Gastrocnemius medialis (tissue), 4 donors: ENCODE measurements around the gene SAMD4A. TPM values are rescaled to one million over a fixed set of nuclear protein-coding genes. Genes with fewer than 3 reads are reported as not detected.
A peak's percentile ranks its signal among the peaks of the same experiment; 100 is the strongest.

Experiments
- ATAC-seq, 2 donors: fragments of 150-250 bp; one replicate each; pipeline ENCODE4 v1.9.1; 2016
- DNase-seq, 2 donors: peaks; one replicate each; pipeline ENCODE4 v3.0.0-alpha.2; 2019
- H3K27ac ChIP-seq, 4 donors: fragments of 200-600 bp; sonication (generic); 1 replicate in 1 of 4; 2 replicates in 3 of 4; pipeline ENCODE4 v1.5.1; 2016 to 2018; ENCODE audit warnings: mild to moderate bottlenecking in 2 of 4, moderate library complexity in 1 of 4
- H3K27me3 ChIP-seq, 3 donors: fragments of 200-600 bp; sonication (generic) in 2 of 3; 1 replicate in 1 of 3; 2 replicates in 2 of 3; pipeline versions ENCODE4 v1.5.1 to v1.6.0; 2016 to 2019; ENCODE audit warnings: mild to moderate bottlenecking in 1 of 3, moderate library complexity in 1 of 3
- H3K36me3 ChIP-seq, 2 donors: fragments of 200-600 bp; sonication (generic) in 1 of 2; one replicate each; pipeline ENCODE4 v1.5.1; 2017 to 2018
- H3K4me1 ChIP-seq, 2 donors: fragments of 200-600 bp; sonication (generic) in 1 of 2; one replicate each; pipeline ENCODE4 v1.5.1; 2016 to 2017; ENCODE audit warnings: mild to moderate bottlenecking in 2 of 2
- H3K4me3 ChIP-seq, 4 donors: fragments of 200-600 bp; sonication (generic) in 3 of 4; 1 replicate in 1 of 4; 2 replicates in 3 of 4; pipeline ENCODE4 v1.5.1; 2016 to 2019; ENCODE audit warnings: mild to moderate bottlenecking in 2 of 4
- H3K9me3 ChIP-seq, 3 donors: fragments of 200-600 bp; sonication (generic) in 2 of 3; 1 replicate in 1 of 3; 2 replicates in 2 of 3; pipeline ENCODE4 v1.5.1; 2016 to 2019
- POLR2A ChIP-seq, 2 donors: fragments of 450-650 bp; IDR thresholded peaks; one replicate each; pipeline ENCODE4 v1.6.1; 2017; ENCODE audit warnings: antibody characterized with exemption in 2 of 2, mild to moderate bottlenecking in 2 of 2, moderate library complexity in 2 of 2
- in situ Hi-C, 4 donors: fragments of 200-750 bp; cut with MboI; loops; one replicate each; pipeline versions ENCODE4 v1.15.0 to v1.8.0; 2017; ENCODE audit warnings: low sequenced_read_pairs in 4 of 4
- intact Hi-C: fragments of 100-400 bp; cut with DNase I; formaldehyde crosslinking; loops from one replicate; pipeline ENCODE4 v1.15.1; 2023; ENCODE audit warnings: low total_unique reads
- total RNA-seq, 4 donors: library from RNA; depleted of rRNA; stranded (reverse); fragments of >200 nt; gene quantifications; one replicate each; pipeline versions ENCODE4 v1.1.0 to v1.2.3, GENCODE V29; 2016
- TF ChIP-seq, protein P1 (sequence below), 5 experiments: fragments of 450-650 bp in 3 of 5; fragments of 200-600 bp in 2 of 5; sonication (generic) in 2 of 5; IDR thresholded peaks in 4 of 5; conservative IDR thresholded peaks in 1 of 5; 1 replicate in 4 of 5; 2 replicates in 1 of 5; pipeline ENCODE4 v1.5.1; 2016 to 2019; ENCODE audit warnings: antibody characterized with exemption in 5 of 5, mild to moderate bottlenecking in 3 of 5, moderate library complexity in 3 of 5

Gene SAMD4A
- total RNA-seq, 4 donors from 2014 or later, result 26.4 to 48.0 (median 42.2) TPM

DNA sequence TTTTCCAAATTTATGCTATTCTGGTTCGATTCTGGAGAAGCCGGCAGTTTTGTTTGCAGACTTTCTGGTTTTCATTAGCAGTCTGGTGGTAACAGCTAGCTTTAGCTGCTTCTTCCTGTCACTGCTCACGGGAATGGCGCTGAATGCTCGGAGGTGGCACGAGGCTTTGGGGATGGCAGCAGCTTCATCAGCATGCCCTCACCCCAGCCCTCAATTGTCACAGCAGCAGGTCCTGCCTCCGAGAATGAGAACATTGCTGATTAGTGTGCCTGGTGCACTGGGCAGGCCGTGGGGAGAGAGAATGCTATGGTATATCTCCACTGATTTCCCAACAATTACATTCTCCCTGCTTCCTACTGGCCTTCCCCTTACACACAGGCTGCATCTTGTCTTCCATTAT lies 73.6 kb downstream of the SAMD4A start:
- DNase-seq (no peak), ATAC-seq (no peak)
- peak overlapping the region in 1 of 4 donors; percentile 7 for H3K27ac ChIP-seq
- H3K4me1 ChIP-seq, result peaks cover 37 to 58% of the 10 kb centered on the region in 2 donors
- H3K36me3 ChIP-seq, result no peaks in the 10 kb centered on the region
- H3K9me3 ChIP-seq, result no peaks in the 10 kb centered on the region
- no peaks in the 10 kb centered on the region for H3K27me3 ChIP-seq
- no peak overlapping the region for H3K4me3 ChIP-seq
- intact Hi-C loops (no loop called here), in situ Hi-C loops (no loop called here)
- TF ChIP-seq, protein P1, sequence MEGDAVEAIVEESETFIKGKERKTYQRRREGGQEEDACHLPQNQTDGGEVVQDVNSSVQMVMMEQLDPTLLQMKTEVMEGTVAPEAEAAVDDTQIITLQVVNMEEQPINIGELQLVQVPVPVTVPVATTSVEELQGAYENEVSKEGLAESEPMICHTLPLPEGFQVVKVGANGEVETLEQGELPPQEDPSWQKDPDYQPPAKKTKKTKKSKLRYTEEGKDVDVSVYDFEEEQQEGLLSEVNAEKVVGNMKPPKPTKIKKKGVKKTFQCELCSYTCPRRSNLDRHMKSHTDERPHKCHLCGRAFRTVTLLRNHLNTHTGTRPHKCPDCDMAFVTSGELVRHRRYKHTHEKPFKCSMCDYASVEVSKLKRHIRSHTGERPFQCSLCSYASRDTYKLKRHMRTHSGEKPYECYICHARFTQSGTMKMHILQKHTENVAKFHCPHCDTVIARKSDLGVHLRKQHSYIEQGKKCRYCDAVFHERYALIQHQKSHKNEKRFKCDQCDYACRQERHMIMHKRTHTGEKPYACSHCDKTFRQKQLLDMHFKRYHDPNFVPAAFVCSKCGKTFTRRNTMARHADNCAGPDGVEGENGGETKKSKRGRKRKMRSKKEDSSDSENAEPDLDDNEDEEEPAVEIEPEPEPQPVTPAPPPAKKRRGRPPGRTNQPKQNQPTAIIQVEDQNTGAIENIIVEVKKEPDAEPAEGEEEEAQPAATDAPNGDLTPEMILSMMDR (IDR thresholded peaks at IDR 0.05 in 4 of 5, conservative IDR thresholded peaks at IDR 0.05 in 1 of 5), result no peak
- no peak for TF ChIP-seq POLR2A (IDR thresholded peaks at IDR 0.05)

DNA sequence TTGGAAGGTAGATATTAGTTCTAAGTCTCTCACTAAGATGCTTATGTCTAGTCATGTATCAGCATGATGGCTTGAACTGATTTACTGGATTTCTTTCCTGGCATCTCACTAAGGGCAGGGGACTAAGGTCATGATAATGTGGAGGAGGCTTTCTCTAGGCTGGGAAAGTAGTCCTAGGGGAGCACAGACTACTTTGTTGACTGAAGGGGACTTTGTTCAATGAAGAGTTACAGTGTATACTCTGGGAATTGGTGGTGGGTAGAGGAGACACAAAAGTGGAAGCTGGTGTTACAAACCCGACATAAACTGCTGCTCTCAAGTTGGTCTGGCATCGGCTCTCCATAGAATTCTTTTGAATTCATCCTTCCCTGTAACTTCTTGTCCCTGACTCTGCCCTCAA lies 75.2 kb downstream of the SAMD4A start:
- H3K4me1 ChIP-seq, result peaks cover 39 to 70% of the 10 kb centered on the region in 2 donors
- ATAC-seq (no peak), DNase-seq (no peak)
- peak overlapping the region in 2 of 4 donors; percentile 11 to 23 for H3K27ac ChIP-seq
- no peaks in the 10 kb centered on the region for H3K36me3 ChIP-seq
- H3K27me3 ChIP-seq, result no peaks in the 10 kb centered on the region
- in situ Hi-C loops, result no loop called here
- no peaks in the 10 kb centered on the region for H3K9me3 ChIP-seq
- intact Hi-C loops, result no loop called here
- no peak for TF ChIP-seq POLR2A (IDR thresholded peaks at IDR 0.05)
- TF ChIP-seq, protein P1 (IDR thresholded peaks at IDR 0.05 in 4 of 5, conservative IDR thresholded peaks at IDR 0.05 in 1 of 5), result no peak
- H3K4me3 ChIP-seq, result no peak overlapping the region

DNA sequence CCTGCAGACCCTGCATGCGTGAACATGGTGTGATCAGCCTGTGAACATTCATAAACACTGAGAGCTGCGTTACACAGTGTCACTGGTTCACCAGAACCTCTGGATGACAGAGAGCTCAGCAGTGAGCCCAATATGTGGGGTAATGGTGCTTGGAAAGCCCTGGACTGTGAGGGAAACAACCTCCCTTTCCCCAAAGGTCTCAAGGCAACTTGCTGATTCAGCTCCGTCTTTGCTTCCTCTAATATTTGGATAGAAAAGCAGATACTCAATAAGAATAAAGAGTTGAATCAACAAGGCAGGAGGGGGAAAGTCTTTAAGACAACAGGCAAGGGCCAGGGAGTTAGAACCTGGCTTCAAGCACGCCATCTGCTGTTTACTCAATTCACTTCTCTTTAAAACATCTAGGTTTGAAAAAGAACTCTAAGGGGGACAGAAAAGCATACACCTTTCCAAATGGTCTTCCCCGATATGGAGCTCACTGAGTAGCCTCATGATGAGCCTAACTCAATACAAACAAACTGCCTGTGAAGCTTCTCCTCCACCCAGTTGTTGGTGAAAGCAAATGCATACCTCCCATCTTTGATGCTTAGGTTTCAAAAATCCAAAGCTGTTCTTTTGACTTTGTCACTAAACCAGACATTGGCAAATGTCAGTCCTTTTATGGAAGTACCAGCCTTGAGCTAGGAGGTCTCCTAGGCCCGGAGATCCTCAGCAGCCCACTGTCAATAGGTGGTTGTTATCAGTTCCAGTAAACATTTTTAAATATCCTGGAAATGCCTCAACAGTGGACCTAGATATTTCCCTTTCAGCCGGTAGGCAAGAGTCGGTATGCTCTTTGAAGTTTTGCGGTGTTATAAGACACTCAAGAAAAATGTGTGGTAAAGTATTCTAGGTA lies 76.1 kb downstream of the SAMD4A start:
- intact Hi-C loops (no loop called here), in situ Hi-C loops (no loop called here)
- H3K4me3 ChIP-seq, result no peak overlapping the region
- H3K27me3 ChIP-seq, result no peaks in the 10 kb centered on the region
- no peaks in the 10 kb centered on the region for H3K9me3 ChIP-seq
- TF ChIP-seq, protein P1 (IDR thresholded peaks at IDR 0.05 in 4 of 5, conservative IDR thresholded peaks at IDR 0.05 in 1 of 5), result peak in 1 of 5 experiments; percentile 11
- no peak for TF ChIP-seq POLR2A (IDR thresholded peaks at IDR 0.05)
- peak in 1 of 2 donors; percentile 26 for ATAC-seq
- no peaks in the 10 kb centered on the region for H3K36me3 ChIP-seq
- DNase-seq, result no peak
- H3K27ac ChIP-seq, result peak overlapping the region; percentile 4 to 59 (median 42)
- peaks cover 44 to 69% of the 10 kb centered on the region in 2 donors for H3K4me1 ChIP-seq

DNA sequence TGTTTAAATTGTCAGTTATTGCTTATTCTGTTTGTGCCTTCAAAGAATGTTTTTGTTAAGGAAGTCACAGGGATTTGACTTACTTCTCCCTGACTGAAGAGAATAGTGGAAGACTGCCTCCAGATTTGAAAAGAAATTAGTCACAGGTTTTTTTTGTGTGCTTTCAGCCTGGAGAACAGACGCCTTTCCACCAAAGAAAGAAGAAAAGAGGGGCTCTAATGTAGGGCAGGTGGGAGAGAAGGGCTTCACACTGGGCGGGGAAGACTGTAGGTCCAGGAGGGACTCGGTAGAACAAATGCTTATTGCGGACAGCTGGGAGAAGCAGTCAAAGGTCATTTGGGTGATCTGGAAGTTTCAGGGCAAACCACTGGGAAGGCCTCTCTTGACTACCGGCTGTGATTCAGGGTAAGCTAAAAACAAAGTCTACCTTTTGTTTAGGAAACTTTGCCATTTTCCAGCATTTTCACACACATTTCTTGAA lies 76.8 kb downstream of the SAMD4A start:
- Histone ChIP-seq H3K4me1 (peaks cover 47 to 71% of the 10 kb centered on the region in 2 donors), H3K27me3 (no peaks in the 10 kb centered on the region), H3K36me3 (no peaks in the 10 kb centered on the region), H3K9me3 (no peaks in the 10 kb centered on the region), H3K4me3 (no peak overlapping the region), H3K27ac (peak overlapping the region; percentile 4 to 59 (median 42))
- in situ Hi-C loops, result no loop called here
- DNase-seq (no peak), ATAC-seq (no peak)
- TF ChIP-seq, protein P1 (IDR thresholded peaks at IDR 0.05 in 4 of 5, conservative IDR thresholded peaks at IDR 0.05 in 1 of 5), result no peak
- TF ChIP-seq POLR2A (IDR thresholded peaks at IDR 0.05), result no peak
- intact Hi-C loops, result no loop called here
